Activated effector memory CD4-positive, alpha-beta T cell treated with anti-CD3 and anti-CD28 coated beads, Interleukin-2, amount 50 U/mL, for 16 hours (primary cell): ENCODE measurements around the gene ESPL1.

Experiments used
- DNase-seq: peaks from one replicate; pipeline ENCODE4 v3.0.0-alpha.2; 2020

The ESPL1 gene

DNA sequence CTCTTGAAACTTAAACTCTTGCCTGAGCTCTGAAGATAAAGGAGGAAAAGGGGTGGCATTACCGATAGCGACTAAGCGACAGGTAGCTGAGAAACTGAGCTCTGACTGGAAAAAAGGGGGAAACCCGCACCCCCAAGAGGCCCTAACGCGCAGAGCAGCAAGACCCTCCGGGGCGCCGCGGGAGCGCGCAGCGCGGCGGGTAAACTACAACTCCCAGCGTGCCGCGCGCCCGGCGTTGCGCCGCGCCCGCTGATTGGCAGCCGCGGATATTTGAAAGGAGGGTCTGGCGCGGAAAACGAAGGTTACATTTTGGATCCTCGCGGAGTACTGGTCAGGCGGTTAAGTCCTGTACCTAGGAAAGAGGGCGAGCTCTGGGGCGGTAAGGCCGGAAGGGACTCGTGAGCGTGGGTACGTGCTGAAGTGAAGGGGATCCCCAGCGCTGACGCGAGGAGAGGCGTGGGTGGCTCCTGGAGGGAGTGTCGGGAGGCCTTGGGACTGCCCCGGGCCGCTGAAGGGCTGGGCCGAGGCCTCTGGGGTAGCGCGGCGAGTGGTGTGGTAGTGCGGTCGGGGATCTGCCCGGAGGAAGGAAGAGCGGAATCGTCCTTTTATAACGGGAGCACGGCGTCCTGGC, at the start of gene ESPL1:
Gene ESPL1 (plus strand): TSS at position 301 of the 631 bp plus-strand sequence. CDS start 468 bp downstream, outside the sequence.
- peak; percentile 93 for DNase-seq

DNA sequence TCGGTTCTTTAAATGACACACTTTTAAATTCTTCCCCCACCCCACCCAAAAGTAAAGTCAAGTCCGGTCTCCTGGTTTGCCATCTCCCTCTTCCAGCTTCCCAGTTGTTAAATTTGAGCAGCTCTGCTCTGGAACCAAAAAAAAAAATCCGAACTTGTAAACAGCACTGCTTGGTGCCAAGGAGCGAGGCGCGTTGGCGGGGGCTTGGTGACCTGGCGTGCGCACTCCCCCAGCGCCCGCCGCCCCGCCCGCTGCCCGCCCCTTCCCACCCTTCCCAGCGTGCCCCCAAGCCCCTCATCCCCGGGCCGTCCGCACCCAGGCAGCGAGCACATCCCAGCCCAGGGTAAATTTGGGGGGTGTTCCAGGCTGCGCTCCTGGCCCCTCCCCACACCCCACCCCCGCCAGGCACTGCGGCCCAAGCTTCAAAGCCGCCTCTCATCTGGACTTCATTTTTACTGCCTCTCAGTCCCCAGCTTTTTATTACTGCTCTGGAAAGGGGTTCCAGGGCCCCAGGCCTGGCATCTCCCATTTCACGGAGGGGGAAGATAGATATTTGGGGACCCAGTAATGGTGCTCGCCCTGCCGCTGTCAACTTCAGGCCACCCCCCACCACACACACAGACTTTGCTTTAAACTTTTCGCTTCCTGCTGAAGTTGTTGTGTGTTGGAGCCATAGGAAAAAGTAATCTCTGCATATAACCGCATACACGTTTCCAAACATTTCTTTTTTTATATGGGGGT, 49.4 kb upstream of the ESPL1 start:
- DNase-seq = no peak

DNA sequence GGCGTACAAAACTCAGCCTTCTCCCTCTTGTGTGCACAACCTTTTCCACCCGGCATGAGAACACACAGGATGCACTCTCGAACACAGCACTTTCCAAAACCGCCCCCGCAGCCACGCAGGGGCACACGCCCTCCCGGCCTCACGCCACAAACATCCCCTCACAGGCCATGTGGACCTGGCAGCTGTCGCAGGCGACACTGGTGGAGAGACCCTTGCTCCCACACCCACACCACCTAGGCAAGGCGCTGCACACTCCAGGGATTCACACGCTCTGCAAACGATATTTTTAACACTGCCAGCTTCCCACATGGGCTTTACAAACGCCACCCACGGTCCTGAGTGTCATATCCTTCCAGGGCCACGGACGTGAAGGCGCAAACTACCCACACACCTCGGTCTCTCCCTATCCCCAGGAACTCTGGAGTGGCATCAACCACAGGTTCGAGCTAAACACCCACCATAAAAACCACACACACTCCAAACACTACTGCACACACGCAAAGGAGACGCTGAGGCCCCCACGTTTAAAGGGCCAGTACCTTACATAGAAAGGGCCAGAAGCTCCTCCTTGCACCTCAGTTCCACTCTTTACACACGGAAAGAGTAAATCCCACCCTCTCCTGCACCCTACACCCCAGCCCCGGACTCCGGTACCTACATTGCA, 48.7 kb upstream of the ESPL1 start:
- DNase-seq = peak; percentile 91

DNA sequence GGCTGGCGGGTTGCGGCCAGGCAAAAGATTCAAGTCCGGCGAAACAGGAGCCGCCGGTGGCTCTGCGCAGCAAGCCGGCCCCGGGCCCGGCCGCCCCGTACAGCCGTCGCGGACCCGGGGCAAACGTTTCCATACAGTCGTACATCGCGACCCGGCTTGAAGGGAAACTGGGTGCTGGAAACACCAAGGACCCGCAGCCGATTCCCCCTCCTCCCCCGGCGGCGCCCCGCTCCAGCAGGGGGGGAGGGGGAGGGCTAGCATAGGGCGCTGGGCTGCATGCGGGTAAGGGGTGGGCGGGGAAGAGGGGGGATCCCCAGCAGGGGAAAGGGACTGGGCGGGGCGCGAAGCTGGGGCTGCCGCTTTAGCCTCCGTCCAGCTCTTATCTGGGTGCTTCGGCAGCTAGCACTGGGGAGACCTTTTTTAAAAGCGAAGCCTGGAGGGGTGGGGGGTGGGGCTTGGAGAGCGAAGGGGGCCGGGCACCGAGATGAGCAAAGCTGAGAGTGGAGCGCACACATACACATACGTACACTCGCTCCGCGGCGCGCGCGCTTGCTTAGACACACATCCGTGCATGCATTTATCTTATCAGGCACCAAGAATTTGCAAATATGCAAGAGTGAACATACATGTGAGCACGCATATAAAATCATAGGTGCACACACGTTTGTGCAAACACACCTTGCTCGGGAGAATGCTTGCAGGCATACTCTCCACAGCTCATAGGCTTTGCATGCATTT, 48.0 kb upstream of the ESPL1 start:
- DNase-seq = peak; percentile 91

DNA sequence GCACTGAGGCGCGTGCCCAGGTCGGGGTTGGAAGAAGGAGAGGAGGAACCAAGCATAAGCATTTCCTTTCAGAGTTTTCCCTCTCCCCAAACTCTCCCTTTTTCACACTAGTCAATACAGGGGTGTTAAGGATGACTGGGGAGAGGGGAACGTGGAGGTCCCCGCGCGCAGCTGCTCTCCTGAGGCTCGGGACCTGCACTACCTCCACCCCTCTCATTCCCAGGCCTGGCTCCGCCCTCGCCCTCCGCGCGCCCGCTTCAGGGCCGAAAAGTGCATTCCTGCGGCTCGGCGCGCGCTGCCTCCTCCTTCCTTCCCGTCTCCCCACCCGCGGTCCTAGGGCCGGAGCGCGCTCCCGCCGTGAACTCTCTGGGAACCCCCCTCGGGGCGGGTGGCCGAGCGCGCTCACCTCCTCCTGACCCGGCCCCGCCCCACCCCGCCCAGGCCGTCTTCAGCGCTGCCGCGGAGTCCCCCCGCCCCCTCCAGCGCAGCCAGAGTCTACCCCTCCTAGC, 47.4 kb upstream of the ESPL1 start:
- peak; percentile 92 for DNase-seq

DNA sequence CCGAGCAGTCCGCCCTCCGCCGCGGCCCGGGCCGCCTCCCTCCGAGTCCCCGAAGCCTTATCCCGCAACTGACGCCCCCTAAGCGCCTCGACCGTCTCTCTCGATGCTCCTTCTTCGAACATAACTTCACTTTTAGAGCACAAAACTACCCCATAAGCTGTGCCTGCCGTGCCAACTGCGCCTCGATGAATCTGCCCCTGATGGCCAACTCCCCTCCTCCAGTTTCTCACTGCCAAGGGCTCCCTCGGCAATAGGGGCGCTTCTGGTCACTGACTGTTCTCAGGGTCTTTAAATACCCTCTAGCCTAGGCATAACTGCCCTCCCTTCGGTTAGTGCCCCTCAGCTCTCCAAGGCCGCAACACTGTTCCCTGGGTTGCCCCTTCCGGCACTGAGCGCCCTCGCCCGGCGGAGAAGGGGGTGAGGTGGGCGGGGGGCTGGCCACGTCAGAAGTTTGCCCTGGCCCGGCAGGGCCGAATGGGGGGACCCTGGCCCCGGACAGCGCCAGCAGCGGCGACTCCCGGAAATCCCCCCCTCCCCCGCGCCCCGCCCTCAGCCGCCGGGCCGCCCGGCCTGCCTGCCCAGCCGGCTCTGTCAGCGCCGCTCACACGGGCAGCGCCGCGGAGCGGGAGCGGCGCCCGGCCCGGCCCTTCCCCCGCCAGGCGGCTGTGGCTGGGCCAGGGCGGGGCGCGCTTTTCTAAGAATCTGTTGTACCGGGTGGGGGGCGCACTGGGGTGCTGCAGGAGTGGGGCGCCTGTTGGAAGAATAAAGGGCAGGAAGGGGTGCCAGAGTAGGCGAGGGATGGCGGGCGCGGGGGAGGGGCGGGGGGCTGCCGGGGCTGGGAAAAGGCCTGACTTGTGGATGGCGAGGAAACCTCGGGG, 46.7 kb upstream of the ESPL1 start:
- DNase-seq = peak; percentile 85

DNA sequence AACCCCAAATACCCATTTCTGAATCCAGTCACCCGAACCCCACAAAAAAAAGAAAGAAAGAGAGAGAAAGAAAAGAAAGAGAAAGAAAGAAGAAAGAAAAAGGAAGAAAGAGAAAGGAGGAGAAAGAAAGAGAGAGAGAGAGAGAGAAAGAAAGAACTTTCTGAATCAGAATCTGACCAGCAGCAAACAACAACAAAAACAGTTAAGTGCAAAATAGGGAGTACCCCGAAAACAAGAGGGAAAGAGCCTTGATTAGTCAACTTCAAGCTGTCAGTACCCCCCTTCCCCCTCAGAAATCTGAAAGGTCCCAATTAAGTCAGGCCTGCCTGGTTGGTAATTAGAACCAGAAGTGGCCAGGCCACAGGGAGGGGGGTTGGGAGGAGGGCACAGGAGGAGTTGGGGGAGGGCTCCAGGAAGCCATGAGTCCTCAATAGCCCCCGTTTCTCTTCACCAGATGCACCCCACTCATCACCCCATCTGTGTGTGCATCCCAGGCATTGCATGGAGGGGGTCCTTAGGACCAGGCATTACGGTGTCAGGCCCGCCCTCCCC, 45.9 kb upstream of the ESPL1 start:
- no peak for DNase-seq

DNA sequence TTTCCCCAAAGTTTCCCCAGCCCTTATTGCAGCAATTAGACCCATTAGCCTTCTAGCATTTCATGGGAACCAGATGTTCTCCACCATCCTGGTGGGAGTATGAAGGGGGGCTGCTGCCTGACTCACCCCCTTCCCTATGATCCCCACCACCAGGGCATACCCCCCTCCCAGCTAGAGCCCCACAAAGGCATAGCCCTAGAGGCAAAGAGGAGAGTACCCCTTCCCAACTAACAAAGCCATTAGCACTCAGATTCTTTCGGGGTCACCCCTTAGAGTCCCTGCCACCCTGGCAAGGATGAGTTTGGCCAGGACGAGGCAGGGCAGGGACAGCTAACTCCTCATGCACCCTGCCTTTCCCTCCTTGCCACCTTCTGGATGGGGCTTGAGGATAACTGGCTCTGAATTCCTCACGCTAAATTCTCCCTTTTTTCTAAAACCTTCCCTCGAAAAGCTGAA, 45.3 kb upstream of the ESPL1 start:
- no peak for DNase-seq

DNA sequence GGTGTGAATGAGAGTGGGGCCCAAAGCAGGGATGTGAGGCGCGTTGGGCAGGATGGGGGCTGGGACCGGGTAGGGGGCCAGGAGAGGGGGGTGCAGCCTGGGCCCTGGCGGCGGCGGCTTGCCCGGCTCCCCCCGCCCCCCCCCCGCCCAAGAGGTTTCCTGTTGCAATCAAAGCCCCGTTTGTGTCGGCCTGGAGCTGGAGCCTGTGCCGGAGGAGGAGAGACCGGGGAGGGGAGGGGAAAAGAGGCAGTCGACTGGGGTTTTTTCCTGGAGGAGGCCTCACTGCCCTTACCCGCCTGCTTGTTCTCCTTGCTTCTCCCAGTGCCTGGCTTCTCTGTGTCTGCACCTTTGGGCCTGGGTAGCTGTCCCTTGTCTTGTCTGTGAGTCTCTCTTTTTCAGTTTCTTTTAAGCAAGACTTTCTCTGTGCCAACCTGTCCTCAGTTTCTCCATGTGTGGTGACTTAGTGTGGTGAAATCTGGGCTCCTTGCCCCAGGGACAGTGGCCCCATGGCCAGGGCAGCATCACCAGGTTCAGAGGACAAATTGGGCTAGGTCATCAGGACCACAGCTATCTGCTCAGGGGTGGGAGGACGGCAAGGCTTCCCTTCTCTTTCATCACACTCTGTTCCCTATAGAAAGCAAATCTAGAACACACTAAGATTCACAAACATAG, 44.6 kb upstream of the ESPL1 start:
- peak; percentile 75 for DNase-seq

DNA sequence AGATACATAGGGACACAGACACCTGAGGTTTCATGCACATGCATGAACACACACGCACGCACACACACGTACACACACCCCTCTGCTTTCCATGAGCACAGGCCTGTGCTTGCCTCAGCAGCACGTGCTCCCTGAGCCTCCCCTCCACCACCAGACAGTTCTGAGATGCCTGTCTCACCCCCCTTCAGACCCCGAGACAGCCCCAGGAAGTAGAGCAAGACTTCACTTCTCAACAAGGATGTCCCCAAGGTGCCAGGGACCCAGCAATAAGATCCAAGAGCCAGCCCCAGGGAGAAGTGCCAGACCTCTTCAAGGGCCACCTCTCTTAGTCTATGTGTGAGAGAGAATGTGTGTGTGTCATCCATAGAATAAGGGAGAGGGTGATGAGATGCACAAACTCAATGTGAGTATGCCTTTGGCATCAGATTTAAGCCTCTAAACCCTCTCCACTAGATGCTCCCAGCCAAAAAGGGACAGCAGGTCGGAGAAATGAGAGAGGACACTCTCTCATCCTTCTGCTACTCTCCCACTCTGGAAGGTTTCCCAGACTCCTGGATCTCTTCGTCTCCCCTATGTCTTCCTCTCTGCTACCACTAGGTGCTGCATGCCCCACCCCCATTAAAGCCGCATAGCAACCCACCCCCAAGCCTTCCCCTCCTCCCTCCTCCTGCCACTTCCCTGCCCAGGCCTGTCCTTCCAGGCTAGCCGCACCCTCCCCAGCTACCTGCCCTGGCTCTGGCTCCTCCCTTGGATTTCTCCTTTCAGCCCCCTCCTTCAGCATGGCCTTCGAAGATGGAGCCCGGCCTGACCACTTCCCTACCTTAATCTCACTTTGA, 43.8 kb upstream of the ESPL1 start:
- no peak for DNase-seq

DNA sequence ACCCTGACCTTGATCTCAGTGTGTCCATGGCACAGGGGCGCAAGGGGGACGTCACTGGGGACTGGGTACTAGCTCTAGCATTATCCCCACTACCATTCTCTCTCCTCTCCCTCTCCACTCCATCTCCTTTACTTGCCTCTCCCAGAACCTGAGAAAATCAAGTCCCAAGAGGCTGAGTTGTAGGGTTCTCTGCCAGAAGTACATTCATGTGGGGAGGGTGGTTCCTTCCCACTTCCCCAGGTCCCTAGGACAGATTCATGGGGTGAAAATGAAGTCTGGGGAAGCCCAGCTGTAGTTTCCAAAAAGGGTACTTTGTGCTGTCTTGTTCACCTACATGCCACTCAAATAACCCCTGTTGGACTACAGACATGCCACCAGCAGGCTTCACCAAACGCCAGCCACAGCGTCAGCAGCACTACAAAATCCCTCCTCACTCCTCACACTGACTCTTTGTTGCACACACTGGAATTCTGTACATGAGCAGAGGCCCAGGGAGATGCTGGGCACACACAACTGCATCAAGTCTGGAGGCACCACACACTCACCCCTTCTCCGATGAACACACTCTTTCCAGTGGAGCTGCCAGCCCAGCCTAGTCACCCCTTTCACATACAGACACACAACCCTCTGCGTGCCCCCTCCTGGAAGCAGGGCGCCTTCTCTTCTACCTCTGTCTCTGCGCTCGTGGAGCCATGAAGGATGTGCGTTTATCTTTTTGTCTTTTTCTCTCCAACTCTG, 43.0 kb upstream of the ESPL1 start:
- DNase-seq = no peak

DNA sequence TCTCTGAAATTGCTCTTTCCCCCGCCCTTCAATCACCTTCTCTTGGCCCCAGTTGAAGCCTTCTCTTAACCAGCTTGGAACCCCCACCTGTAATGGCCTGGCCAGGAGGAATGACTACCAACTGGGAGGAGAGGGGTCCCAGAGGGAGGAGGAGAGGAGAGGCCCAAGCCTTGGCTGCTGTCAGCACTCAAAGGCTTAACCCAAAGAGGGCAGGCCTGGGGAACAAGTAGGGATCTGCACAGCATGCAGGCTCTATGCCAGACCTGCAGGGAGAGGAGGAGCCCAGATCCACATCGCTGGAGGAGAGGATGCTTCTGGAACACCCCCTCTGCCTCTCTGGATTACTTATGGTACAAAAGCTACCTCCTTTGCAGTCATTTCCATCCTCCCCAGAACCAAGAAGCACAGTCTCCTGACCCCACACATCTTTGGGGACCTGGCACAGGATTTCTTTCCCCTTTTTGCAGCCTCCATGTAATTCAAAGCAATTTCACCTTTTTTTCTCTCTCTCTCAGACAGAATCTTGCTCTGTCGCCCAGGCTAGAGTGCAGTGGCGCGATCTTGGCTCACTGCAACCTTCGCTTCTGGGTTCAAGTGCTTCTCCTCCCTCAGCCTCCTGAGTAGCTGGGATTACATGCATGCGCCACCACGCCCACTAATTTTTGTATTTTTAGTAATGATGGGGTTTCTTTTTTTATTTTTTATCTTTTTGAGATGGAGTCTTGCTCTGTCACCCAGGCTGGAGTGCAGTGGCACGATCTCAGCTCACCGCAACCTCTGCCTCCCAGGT, 42.3 kb upstream of the ESPL1 start:
- no peak for DNase-seq

DNA sequence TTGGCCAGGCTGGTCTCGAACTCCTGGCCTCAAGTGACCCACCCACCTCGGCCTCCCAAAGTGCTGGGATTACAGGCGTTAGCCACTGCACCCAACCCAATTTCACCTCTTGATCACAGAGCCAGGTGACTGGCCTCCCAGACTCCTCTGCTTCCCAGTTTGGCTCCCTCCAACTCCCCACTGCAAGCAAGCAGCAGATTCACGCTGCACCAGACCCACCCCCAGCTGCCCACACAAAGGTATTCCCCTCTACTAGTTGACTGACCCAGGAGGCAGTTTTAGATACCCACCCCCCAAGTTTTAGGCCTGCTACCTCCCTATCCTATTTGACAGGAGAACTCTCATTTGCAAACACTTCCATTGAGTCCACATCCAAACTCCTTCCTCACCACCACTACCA, 41.3 kb upstream of the ESPL1 start:
- DNase-seq = no peak

DNA sequence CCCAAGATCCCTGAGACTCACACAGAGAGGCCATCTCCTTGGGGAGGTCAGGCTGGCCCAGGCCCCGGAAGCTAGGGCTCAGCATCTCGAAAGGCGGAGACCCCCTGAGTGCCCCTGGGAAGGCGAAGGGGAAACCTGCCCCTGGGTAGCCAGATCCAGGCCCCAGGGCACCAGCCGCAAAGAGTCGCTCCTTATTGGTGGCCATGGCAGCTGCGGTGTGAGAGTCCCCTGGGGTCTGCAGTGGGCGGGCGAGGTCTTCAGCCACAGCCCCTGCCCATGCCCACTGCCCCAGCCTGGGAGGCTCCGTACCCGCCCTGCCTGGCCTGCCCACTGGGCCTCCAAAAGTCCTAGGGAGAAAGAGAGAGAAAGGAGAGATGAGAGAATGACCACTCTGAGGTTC, 40.8 kb upstream of the ESPL1 start:
- no peak for DNase-seq

DNA sequence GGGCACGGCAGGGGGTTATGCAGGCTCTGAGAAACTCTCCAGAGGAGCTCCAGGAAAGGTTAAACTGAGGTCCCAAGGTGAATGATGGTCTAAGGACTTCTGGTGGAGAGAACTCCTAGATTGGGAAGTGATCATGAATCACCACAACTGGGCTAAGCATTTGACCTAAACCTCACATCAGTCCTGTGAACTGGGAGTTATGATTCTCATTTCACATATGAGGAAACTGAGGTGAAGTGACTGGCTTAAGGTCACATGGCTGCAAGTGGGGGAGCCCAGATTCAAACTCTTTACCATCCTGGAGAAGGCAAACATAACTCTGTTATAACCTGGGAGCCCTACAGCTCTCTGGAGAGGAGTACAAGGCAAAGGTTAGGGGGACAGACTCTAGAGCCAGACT, 40.3 kb upstream of the ESPL1 start:
- no peak for DNase-seq

DNA sequence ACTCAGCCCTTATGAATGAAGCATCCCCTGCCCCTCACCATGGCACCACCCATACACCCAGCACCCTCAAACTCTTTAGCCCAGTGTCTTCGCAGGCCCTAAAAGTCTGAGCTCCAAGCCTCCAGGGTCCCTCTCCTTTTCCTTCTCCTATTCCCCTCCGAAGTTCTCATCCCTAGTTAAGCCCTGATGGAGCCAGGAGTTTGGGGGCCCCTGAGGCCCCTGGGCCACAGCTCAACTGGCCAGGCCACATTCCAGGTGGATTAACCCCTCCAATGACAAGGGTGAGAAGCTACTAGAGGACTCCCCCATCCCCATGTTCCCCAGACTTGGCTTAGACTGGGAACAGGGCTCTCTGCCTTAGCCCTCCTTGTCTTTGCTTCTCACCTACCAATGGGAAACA, 38.6 kb upstream of the ESPL1 start:
- no peak for DNase-seq

DNA sequence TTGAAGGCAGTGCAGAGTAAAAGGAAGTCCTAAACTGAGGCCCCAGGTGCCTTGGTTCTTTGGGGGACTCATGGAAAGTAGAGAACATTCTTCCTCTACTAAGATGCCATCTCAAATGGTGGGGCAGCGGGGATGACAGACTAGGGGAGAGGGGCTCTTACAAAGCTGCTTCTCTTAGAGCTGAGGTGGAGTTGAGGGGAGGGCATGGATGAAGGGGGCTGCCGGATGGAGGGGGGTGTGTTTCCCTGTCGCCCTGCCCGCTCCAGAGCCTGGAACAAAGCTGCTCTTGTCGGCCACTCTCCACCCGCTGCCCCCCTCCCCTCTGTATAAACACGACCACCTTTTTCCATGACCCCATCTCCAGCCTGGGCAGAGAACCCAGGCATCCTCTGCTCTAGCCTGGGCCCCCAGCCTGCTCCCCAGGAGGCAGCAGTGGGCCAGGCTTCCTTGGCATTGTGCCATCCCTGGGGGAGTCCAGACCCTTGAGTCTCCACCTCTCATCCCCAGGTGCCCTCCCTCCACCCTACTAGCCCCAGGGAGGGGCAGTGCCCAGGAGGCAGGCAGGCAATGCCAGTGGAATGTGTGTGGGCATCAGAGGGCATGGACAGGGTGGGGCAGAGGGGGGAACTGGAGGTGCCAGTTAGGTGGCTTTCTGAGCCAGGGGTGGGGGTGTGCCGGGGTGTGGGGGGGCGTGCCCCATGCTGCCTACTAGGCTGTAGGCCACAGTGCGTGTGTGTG, 37.8 kb upstream of the ESPL1 start:
- no peak for DNase-seq

DNA sequence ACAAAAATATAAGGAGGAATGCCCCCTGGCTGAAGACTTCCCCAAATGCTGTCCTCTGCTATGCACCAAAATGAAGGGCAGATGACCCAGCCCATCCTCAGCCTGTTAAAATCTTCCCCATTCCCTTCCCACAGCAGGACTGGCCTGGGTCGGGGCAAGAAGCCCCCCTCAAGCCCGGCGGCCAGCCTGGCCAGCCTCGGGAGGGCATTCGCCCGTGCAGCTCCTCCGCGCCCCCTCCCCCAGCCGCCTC, 36.5 kb upstream of the ESPL1 start:
- DNase-seq = no peak
